Measurements from ENCODE around the gene CZIB. TPM values are rescaled to one million over a fixed set of nuclear protein-coding genes. Genes with fewer than 3 reads are reported as not detected.

The CZIB gene
- total and polyA plus RNA-seq, 2 of the 13 experiments (the other 11 are each of a cell fraction or from before 2014, with no cell fraction given) = 49.2 to 67.0 TPM

GRCh38 chr1:53238197-53239155 lies 18.0 kb upstream of the CZIB start, which contains the start of gene MAGOH (continued):
- peak; percentile 63; the same call in 1 of the 2 replicates for TF ChIP-seq ETV6 (CRISPR knock-in tag; conservative IDR thresholded peaks at IDR 0.05)
- no peak for TF ChIP-seq ZNF552 (CRISPR knock-in tag; IDR thresholded peaks at IDR 0.05; ENCODE audit: borderline replicate concordance)
- TF ChIP-seq ZNF609 (CRISPR knock-in tag; IDR thresholded peaks at IDR 0.05; ENCODE audit: borderline replicate concordance) = peak; percentile 60; the same call in 1 of the 2 replicates
- TF ChIP-seq NCOR1 (IDR thresholded peaks at IDR 0.05; ENCODE audit: borderline replicate concordance, low read length) = no peak
- TF ChIP-seq SRSF1 (optimal IDR thresholded peaks at IDR 0.05; ENCODE audit: low read depth, low read length) = peak; percentile 67
- TF ChIP-seq CC2D1A (CRISPR knock-in tag; IDR thresholded peaks at IDR 0.05) = peak; percentile 60; the same call in 1 of the 2 replicates
- TF ChIP-seq RXRA (CRISPR knock-in tag; IDR thresholded peaks at IDR 0.05) = peak; percentile 92
- no peak for TF ChIP-seq RNF219 (CRISPR knock-in tag; IDR thresholded peaks at IDR 0.05)
- TF ChIP-seq IKZF4 (CRISPR knock-in tag; IDR thresholded peaks at IDR 0.05; ENCODE audit: borderline replicate concordance, low read depth, not compliant biosample characterization) = no peak
- TF ChIP-seq KAT7 (CRISPR knock-in tag; IDR thresholded peaks at IDR 0.05; ENCODE audit: borderline replicate concordance) = peak; percentile 94; the same call in 1 of the 2 replicates
- TF ChIP-seq ZNF761 (CRISPR knock-in tag; conservative IDR thresholded peaks at IDR 0.05) = peak; percentile 85; the same call in 1 of the 2 replicates
- no peak for TF ChIP-seq AHR (CRISPR knock-in tag; IDR thresholded peaks at IDR 0.05)
- TF ChIP-seq HDAC1 (CRISPR knock-in tag; IDR thresholded peaks at IDR 0.05) = peak; percentile 97
- TF ChIP-seq KDM5B (CRISPR knock-in tag; IDR thresholded peaks at IDR 0.05; ENCODE audit: borderline replicate concordance) = peak; percentile 96
- TF ChIP-seq, protein P1, sequence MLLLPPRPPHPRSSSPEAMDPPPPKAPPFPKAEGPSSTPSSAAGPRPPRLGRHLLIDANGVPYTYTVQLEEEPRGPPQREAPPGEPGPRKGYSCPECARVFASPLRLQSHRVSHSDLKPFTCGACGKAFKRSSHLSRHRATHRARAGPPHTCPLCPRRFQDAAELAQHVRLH (CRISPR knock-in tag; IDR thresholded peaks at IDR 0.05; ENCODE audit: borderline replicate concordance, low read depth) = peak; percentile 91; the same call in 1 of the 2 replicates
- peak; percentile 76 for TF ChIP-seq SKI (IDR thresholded peaks at IDR 0.05; ENCODE audit: partially characterized antibody)
- TF ChIP-seq ZNF33A (CRISPR knock-in tag; IDR thresholded peaks at IDR 0.05; ENCODE audit: borderline replicate concordance) = no peak
- peak; percentile 49; the same call in 1 of the 2 replicates for TF ChIP-seq MEIS2 (CRISPR knock-in tag; IDR thresholded peaks at IDR 0.05)
- TF ChIP-seq KLF16 (CRISPR knock-in tag; IDR thresholded peaks at IDR 0.05) = peak in 1 of 2 experiments; percentile 70; a peak in 1 of 4 replicates
- TF ChIP-seq ZNF354B (CRISPR knock-in tag; IDR thresholded peaks at IDR 0.05) = 0 out of 2 replicates have a peak, but pooled peaks have one; percentile 65
- TF ChIP-seq NR1H2 (CRISPR knock-in tag; IDR thresholded peaks at IDR 0.05; ENCODE audit: borderline replicate concordance, low read depth) = 0 out of 2 replicates have a peak, but pooled peaks have one; percentile 16

Measured in HepG2 (cell line).